K562 (cell line): ENCODE results near the gene NMNAT2.

Experiments
- CC2D1A ChIP-seq: fragments of 450-650 bp; IDR thresholded peaks from 2 replicates; pipeline ENCODE4 v1.6.1; 2017; ENCODE audit warnings: mild to moderate bottlenecking
- MYNN ChIP-seq, 2 experiments: sonication (generic); formaldehyde crosslinking in 1 of 2; IDR thresholded peaks; 2 replicates each; pipeline versions ENCODE4 v1.5.0 to v1.6.1; 2016 to 2020; ENCODE audit warnings: antibody characterized with exemption in 1 of 2, missing genetic modification reagents in 1 of 2
- NRF1 ChIP-seq, 2 experiments: fragments of 450-650 bp; IDR thresholded peaks in 1 of 2; conservative IDR thresholded peaks in 1 of 2; 2 replicates each; pipeline ENCODE4 v1.6.1; 2014; ENCODE audit warnings: mild to moderate bottlenecking in 2 of 2
- NUFIP1 ChIP-seq: fragments of 450-650 bp; IDR thresholded peaks from 2 replicates; pipeline ENCODE4 v1.6.1; 2018; ENCODE audit not compliant: partially characterized antibody
- POLR2A ChIP-seq: fragments of 450-650 bp; conservative IDR thresholded peaks from 2 replicates; pipeline ENCODE4 v1.6.1; 2016
- RAD21 ChIP-seq, 2 experiments: fragments of 250-450 bp in 1 of 2; fragments of 450-650 bp in 1 of 2; sonication (Bioruptor Pico) in 1 of 2; formaldehyde crosslinking in 1 of 2; IDR thresholded peaks in 1 of 2; conservative IDR thresholded peaks in 1 of 2; 2 replicates each; pipeline versions ENCODE4 v1.4.0 to v1.8.0; 2020 to 2022; ENCODE audit warnings: mild to moderate bottlenecking in 2 of 2, moderate library complexity in 1 of 2
- RBM22 ChIP-seq: fragments of 200-400 bp; formaldehyde crosslinking; IDR thresholded peaks from 2 replicates; pipeline ENCODE4 v1.6.1; 2018; ENCODE audit warnings: low read length, low read depth; ENCODE audit not compliant: poor library complexity, severe bottlenecking
- SNRNP70 ChIP-seq: fragments of 200-400 bp; formaldehyde crosslinking; optimal IDR thresholded peaks from 2 replicates; pipeline ENCODE3; 2017; ENCODE audit warnings: low read depth, low read length
- ZNF696 ChIP-seq: fragments of 250-450 bp; sonication (Bioruptor Pico); conservative IDR thresholded peaks from 2 replicates; pipeline ENCODE4 v1.4.0; 2020; ENCODE audit warnings: mild to moderate bottlenecking, moderate library complexity
- TF ChIP-seq, protein P1 (sequence below): sonication (generic); formaldehyde crosslinking; IDR thresholded peaks from 2 replicates; pipeline ENCODE4 v1.8.1; 2023; ENCODE audit warnings: mild to moderate bottlenecking, missing genetic modification reagents
- TF ChIP-seq, protein P2 (sequence below): fragments of 250-450 bp; sonication (Bioruptor Pico); IDR thresholded peaks from 2 replicates; pipeline ENCODE4 v1.5.0; 2021; ENCODE audit warnings: mild to moderate bottlenecking, borderline replicate concordance
- TF ChIP-seq, protein P3 (sequence below): fragments of 200-400 bp; formaldehyde crosslinking; IDR thresholded peaks from 2 replicates; pipeline ENCODE4 v1.6.1; 2017; ENCODE audit warnings: mild to moderate bottlenecking, low read depth, low read length, moderate library complexity
- TF ChIP-seq, protein P4 (sequence below), 3 experiments: IDR thresholded peaks in 2 of 3; conservative IDR thresholded peaks in 1 of 3; 2 replicates each; pipeline ENCODE4 v1.5.1; 2011 to 2012; ENCODE audit warnings: low read length in 3 of 3, mild to moderate bottlenecking in 3 of 3, control low read depth in 2 of 3, improper control_type of control experiment in 1 of 3, inconsistent platforms in 1 of 3, low read depth in 1 of 3, mixed read lengths in 1 of 3, moderate library complexity in 1 of 3; ENCODE audit not compliant: insufficient read depth in 2 of 3
- TF ChIP-seq, protein P5 (sequence below): fragments of 250-450 bp; sonication (Bioruptor Pico); IDR thresholded peaks from 2 replicates; pipeline ENCODE4 v1.9.0; 2021; ENCODE audit warnings: mild to moderate bottlenecking, inconsistent platforms

DNA sequence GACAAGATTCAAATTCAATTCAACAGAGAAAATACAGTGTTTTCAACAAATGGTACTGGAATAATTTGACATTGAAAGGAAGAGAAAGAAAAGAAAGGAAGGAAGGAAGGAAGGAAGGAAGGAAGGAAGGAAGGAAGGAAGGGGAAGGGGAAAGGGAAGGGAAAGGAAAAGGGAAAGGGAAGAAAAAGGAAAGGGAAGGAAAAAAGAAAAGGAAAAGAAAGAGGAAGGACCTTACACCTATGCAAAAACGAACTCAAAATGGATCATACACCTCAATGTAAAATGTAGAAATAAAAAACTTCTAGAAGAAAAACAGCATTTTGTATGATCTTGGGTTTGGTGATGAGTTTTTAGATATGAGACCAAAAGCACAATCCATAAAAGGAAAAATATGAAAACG, 19.9 kb upstream of the NMNAT2 start:
- TF ChIP-seq MYNN (IDR thresholded peaks at IDR 0.05) (no peak), MYNN (CRISPR knock-in tag; IDR thresholded peaks at IDR 0.05) (no peak), SNRNP70 (no peak), RBM22 (no peak), RAD21 (CRISPR knock-in tag; conservative IDR thresholded peaks at IDR 0.05 in 1 of 2, IDR thresholded peaks at IDR 0.05 in 1 of 2) (no peak), ZNF696 (CRISPR knock-in tag) (no peak), POLR2A (no peak), NRF1 (conservative IDR thresholded peaks at IDR 0.05 in 1 of 2, IDR thresholded peaks at IDR 0.05 in 1 of 2) (no peak), NUFIP1 (no peak), CC2D1A (no peak)
- TF ChIP-seq, protein P1, sequence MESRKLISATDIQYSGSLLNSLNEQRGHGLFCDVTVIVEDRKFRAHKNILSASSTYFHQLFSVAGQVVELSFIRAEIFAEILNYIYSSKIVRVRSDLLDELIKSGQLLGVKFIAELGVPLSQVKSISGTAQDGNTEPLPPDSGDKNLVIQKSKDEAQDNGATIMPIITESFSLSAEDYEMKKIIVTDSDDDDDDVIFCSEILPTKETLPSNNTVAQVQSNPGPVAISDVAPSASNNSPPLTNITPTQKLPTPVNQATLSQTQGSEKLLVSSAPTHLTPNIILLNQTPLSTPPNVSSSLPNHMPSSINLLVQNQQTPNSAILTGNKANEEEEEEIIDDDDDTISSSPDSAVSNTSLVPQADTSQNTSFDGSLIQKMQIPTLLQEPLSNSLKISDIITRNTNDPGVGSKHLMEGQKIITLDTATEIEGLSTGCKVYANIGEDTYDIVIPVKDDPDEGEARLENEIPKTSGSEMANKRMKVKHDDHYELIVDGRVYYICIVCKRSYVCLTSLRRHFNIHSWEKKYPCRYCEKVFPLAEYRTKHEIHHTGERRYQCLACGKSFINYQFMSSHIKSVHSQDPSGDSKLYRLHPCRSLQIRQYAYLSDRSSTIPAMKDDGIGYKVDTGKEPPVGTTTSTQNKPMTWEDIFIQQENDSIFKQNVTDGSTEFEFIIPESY (CRISPR knock-in tag): no peak
- TF ChIP-seq, protein P2, sequence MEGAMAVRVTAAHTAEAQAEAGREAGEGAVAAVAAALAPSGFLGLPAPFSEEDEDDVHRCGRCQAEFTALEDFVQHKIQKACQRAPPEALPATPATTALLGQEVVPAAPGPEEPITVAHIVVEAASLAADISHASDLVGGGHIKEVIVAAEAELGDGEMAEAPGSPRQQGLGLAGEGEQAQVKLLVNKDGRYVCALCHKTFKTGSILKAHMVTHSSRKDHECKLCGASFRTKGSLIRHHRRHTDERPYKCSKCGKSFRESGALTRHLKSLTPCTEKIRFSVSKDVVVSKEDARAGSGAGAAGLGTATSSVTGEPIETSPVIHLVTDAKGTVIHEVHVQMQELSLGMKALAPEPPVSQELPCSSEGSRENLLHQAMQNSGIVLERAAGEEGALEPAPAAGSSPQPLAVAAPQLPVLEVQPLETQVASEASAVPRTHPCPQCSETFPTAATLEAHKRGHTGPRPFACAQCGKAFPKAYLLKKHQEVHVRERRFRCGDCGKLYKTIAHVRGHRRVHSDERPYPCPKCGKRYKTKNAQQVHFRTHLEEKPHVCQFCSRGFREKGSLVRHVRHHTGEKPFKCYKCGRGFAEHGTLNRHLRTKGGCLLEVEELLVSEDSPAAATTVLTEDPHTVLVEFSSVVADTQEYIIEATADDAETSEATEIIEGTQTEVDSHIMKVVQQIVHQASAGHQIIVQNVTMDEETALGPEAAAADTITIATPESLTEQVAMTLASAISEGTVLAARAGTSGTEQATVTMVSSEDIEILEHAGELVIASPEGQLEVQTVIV (CRISPR knock-in tag): no peak
- TF ChIP-seq, protein P3, sequence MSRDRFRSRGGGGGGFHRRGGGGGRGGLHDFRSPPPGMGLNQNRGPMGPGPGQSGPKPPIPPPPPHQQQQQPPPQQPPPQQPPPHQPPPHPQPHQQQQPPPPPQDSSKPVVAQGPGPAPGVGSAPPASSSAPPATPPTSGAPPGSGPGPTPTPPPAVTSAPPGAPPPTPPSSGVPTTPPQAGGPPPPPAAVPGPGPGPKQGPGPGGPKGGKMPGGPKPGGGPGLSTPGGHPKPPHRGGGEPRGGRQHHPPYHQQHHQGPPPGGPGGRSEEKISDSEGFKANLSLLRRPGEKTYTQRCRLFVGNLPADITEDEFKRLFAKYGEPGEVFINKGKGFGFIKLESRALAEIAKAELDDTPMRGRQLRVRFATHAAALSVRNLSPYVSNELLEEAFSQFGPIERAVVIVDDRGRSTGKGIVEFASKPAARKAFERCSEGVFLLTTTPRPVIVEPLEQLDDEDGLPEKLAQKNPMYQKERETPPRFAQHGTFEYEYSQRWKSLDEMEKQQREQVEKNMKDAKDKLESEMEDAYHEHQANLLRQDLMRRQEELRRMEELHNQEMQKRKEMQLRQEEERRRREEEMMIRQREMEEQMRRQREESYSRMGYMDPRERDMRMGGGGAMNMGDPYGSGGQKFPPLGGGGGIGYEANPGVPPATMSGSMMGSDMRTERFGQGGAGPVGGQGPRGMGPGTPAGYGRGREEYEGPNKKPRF: no peak
- TF ChIP-seq, protein P4, sequence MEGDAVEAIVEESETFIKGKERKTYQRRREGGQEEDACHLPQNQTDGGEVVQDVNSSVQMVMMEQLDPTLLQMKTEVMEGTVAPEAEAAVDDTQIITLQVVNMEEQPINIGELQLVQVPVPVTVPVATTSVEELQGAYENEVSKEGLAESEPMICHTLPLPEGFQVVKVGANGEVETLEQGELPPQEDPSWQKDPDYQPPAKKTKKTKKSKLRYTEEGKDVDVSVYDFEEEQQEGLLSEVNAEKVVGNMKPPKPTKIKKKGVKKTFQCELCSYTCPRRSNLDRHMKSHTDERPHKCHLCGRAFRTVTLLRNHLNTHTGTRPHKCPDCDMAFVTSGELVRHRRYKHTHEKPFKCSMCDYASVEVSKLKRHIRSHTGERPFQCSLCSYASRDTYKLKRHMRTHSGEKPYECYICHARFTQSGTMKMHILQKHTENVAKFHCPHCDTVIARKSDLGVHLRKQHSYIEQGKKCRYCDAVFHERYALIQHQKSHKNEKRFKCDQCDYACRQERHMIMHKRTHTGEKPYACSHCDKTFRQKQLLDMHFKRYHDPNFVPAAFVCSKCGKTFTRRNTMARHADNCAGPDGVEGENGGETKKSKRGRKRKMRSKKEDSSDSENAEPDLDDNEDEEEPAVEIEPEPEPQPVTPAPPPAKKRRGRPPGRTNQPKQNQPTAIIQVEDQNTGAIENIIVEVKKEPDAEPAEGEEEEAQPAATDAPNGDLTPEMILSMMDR (IDR thresholded peaks at IDR 0.05 in 2 of 3, conservative IDR thresholded peaks at IDR 0.05 in 1 of 3; ENCODE audit: insufficient read depth in 2 of 3, low read depth in 1 of 3, low read length in 3 of 3): no peak
- TF ChIP-seq, protein P5, sequence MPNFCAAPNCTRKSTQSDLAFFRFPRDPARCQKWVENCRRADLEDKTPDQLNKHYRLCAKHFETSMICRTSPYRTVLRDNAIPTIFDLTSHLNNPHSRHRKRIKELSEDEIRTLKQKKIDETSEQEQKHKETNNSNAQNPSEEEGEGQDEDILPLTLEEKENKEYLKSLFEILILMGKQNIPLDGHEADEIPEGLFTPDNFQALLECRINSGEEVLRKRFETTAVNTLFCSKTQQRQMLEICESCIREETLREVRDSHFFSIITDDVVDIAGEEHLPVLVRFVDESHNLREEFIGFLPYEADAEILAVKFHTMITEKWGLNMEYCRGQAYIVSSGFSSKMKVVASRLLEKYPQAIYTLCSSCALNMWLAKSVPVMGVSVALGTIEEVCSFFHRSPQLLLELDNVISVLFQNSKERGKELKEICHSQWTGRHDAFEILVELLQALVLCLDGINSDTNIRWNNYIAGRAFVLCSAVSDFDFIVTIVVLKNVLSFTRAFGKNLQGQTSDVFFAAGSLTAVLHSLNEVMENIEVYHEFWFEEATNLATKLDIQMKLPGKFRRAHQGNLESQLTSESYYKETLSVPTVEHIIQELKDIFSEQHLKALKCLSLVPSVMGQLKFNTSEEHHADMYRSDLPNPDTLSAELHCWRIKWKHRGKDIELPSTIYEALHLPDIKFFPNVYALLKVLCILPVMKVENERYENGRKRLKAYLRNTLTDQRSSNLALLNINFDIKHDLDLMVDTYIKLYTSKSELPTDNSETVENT (CRISPR knock-in tag): no peak
